Stomach (tissue), 4 donors: ENCODE measurements around the gene HMCES.

ENCODE experiments used
- POLR2A ChIP-seq, 4 donors: fragments of 450-650 bp; IDR thresholded peaks; one replicate each; pipeline ENCODE4 v1.6.1; 2016; ENCODE audit warnings: antibody characterized with exemption in 4 of 4, control low read depth in 2 of 4, mild to moderate bottlenecking in 1 of 4, moderate library complexity in 1 of 4
- POLR2AphosphoS5 ChIP-seq, 3 donors: sonication (generic); formaldehyde crosslinking; IDR thresholded peaks; one replicate each; pipeline ENCODE4 v1.6.1; 2016; ENCODE audit warnings: antibody characterized with exemption in 3 of 3
- TF ChIP-seq, protein P1 (sequence below), 7 experiments: fragments of 450-650 bp in 4 of 7; fragments of 200-600 bp in 3 of 7; sonication (generic) in 3 of 7; IDR thresholded peaks; one replicate each; pipeline ENCODE4 v1.5.1; 2016 to 2019; ENCODE audit warnings: antibody characterized with exemption in 7 of 7, control low read depth in 2 of 7, mild to moderate bottlenecking in 1 of 7

DNA sequence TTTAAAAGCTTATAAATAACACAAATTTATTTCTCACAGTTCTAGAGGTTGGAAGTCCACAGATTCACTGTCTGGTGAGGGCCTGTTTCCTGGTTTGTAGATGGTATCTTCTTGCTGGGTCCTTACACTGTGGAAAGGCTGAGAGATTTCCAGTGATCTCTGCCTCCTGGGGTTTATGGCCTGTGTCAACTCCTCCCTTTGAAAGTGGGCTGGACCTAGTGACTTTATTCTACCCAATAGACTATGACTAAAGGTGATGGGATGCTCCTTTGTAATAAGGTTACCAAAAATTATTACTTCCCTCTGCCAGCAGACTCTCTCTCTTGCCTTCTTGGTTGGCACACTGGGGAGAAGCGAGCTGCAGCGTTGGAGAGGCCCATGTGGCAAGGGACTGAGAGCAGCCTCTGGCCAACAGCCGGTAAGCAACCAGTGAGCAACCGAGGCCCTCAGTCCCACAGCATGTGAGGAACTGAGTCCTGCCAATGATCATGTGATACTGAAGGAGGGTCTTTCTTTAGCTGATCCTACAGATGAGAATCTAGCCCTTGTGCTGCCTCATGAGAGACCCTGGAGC lies 43.2 kb upstream of the HMCES start:
- TF ChIP-seq POLR2A (IDR thresholded peaks at IDR 0.05) (no peak), POLR2AphosphoS5 (IDR thresholded peaks at IDR 0.05) (no peak)
- TF ChIP-seq, protein P1, sequence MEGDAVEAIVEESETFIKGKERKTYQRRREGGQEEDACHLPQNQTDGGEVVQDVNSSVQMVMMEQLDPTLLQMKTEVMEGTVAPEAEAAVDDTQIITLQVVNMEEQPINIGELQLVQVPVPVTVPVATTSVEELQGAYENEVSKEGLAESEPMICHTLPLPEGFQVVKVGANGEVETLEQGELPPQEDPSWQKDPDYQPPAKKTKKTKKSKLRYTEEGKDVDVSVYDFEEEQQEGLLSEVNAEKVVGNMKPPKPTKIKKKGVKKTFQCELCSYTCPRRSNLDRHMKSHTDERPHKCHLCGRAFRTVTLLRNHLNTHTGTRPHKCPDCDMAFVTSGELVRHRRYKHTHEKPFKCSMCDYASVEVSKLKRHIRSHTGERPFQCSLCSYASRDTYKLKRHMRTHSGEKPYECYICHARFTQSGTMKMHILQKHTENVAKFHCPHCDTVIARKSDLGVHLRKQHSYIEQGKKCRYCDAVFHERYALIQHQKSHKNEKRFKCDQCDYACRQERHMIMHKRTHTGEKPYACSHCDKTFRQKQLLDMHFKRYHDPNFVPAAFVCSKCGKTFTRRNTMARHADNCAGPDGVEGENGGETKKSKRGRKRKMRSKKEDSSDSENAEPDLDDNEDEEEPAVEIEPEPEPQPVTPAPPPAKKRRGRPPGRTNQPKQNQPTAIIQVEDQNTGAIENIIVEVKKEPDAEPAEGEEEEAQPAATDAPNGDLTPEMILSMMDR (IDR thresholded peaks at IDR 0.05) = no peak
